Measurements from ENCODE around the gene AFAP1L1.

Gene AFAP1L1

DNA sequence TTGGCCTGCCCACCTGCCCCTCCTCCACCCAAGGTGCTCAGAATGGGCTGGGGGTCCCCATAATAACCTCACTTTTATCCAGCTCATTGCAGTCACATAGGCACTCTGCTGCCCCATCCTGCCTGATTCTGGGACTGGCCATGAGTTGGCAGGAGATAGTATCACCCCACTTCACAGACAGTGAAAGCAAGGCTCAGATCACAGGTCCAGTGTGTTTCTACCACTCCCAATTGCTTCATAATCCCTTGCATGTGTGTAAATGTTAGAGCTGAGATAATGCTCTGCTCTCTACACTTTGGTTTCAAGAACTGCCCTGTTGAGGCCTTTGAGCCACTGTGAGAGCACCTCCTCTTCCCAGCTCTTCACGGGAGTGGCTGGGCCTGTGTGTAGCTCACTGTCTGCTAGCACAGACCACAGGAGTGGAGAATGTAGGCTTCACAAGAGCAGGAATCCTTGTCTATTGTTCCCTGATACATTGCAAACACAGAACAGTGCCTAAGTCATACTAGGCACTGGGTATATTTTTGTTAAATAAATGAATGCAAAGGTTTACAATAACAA lies 94.6 kb downstream of the AFAP1L1 start:
- Histone ChIP-seq H3K27ac (no peak overlapping the region), H3K4me1 (peaks cover 10% of the 10 kb centered on the region), H4K20me1 (no peaks in the 10 kb centered on the region), H3K4me2 (no peak overlapping the region), H3K9ac (no peak overlapping the region), H3K27me3 (no peaks in the 10 kb centered on the region), H3K9me3 (no peaks in the 10 kb centered on the region), H3K4me3 (no peak overlapping the region), H3K36me3 (peaks cover 43% of the 10 kb centered on the region)
- no peak for TF ChIP-seq Cebpa-rat (IDR thresholded peaks at IDR 0.05)

DNA sequence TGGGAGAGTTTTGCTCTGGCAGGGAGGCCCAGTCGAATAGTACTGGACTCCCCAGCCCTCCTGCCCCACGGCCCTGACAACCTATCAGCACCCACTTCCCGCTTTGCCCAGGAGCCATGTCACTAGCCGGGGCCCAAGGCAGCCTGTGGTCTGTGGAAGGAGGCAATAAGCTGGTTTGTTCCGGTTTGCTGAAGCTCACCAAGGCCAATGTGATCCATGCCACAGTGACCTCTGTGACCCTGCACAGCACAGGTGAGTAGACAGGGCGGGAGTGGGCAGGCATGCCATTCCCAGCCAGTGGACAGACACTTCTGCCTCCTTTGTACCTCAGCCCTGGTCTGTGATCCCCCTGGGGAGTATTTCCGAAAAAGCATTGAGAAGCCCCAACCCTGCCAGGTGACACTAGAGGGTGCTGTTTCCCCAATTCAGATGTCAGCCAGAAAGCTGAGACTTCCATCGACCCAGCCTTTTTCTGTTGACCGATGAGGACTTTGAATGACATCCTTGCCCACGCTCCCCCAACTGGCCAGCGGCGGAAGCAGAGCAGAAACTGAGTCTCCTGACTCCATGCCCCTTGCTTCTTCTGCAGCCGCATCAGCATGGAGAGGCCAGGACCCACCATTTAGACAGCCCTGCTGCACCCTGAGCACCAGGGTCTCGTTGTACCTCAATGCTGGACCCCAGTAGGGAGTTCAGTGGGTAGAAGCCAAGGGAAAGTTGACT lies 95.8 kb downstream of the AFAP1L1 start:
- Histone ChIP-seq H3K27ac (no peak overlapping the region), H3K9ac (no peak overlapping the region)
- no peak for TF ChIP-seq Cebpa-rat (IDR thresholded peaks at IDR 0.05)

DNA sequence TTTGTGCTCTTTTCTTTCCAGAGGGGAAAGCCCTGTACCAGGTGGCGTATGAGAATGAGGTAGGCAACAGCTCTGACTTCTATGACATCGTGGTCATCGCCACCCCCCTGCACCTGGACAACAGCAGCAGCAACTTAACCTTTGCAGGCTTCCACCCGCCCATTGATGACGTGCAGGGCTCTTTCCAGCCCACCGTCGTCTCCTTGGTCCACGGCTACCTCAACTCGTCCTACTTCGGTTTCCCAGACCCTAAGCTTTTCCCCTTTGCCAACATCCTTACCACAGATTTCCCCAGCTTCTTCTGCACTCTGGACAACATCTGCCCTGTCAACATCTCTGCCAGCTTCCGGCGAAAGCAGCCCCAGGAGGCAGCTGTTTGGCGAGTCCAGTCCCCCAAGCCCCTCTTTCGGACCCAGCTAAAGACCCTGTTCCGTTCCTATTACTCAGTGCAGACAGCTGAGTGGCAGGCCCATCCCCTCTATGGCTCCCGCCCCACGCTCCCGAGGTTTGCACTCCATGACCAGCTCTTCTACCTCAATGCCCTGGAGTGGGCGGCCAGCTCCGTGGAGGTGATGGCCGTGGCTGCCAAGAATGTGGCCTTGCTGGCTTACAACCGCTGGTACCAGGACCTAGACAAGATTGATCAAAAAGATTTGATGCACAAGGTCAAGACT lies 96.5 kb downstream of the AFAP1L1 start:
- H3K27me3 ChIP-seq: no peaks in the 10 kb centered on the region
- H3K36me3 ChIP-seq: peaks cover 37% of the 10 kb centered on the region
- H3K27ac ChIP-seq: no peak overlapping the region
- H3K9me3 ChIP-seq: no peaks in the 10 kb centered on the region
- no peak for TF ChIP-seq Cebpa-rat (IDR thresholded peaks at IDR 0.05)
- H3K4me1 ChIP-seq: peaks cover 26% of the 10 kb centered on the region
- H3K4me2 ChIP-seq: no peak overlapping the region
- no peaks in the 10 kb centered on the region for H4K20me1 ChIP-seq
- H3K9ac ChIP-seq: no peak overlapping the region
- no peak overlapping the region for H3K4me3 ChIP-seq

More for the DNA sequence above, 95.8 kb downstream of the AFAP1L1 start:
- Histone ChIP-seq H3K36me3 (peaks cover 43% of the 10 kb centered on the region), H3K27me3 (no peaks in the 10 kb centered on the region), H3K4me1 (peaks cover 20% of the 10 kb centered on the region), H3K4me3 (no peak overlapping the region), H4K20me1 (no peaks in the 10 kb centered on the region), H3K4me2 (no peak overlapping the region), H3K9me3 (no peaks in the 10 kb centered on the region)

DNA sequence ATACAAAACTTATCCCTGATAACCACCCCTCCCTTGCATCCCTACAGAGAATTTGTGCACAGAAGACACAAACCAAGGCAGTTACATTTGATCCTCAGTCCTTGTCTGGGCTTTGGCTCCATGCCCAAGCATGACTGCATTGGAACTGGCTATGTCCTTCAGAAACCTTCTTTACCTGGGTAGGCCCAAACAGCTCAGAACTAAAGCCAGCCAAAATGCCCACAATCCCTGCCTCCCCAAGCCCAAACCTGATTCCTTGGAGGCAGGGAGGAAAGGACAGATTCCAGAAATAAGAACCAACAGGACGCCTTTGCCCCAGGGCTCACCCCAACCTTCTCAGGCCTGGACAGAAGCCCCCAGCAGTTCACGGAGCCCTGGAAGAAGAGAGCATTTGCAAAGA lies 99.2 kb downstream of the AFAP1L1 start:
- no peaks in the 10 kb centered on the region for H3K9me3 ChIP-seq
- no peak overlapping the region for H3K4me3 ChIP-seq
- no peaks in the 10 kb centered on the region for H3K27me3 ChIP-seq
- no peak overlapping the region for H3K27ac ChIP-seq
- H3K4me1 ChIP-seq: peaks cover 26% of the 10 kb centered on the region
- H3K9ac ChIP-seq: no peak overlapping the region
- TF ChIP-seq Cebpa-rat (IDR thresholded peaks at IDR 0.05): no peak
- H3K36me3 ChIP-seq: peaks cover 18% of the 10 kb centered on the region
- H4K20me1 ChIP-seq: no peaks in the 10 kb centered on the region
- no peak overlapping the region for H3K4me2 ChIP-seq

DNA sequence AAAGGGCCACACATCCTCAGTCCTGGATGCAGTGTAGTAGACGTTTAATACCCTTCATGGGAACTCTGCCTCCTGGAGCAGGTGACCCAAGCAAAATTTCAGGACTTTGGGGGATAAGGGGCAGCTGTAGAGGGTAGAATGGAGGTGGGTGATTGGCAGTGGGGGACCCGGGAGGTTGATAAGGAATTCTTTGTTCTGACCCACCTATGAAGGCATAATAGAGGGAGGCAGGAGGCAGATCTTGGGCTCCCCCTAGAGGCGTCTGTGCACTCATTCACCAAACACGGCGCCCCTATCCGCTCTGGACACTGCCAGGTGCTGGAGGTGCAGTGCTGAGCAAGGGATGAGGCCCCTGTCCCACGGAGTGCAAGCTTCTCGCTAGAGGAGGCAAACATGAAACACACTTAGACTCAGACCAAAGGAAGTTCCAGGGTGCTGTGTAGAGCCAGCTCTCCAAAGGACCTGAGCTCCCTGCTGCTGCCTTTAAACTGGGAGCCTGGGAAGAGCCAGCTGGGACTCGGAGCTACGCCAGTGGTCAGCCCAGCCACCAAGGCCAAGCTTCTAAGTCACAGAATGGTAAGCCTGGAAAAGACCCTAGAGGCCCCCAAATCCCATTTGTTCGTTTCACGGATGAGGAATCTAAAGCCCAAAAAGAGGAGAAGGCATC lies 99.8 kb downstream of the AFAP1L1 start:
- Histone ChIP-seq H3K27ac (no peak overlapping the region), H3K4me2 (peak overlapping the region; percentile 44; the same call in 1 of the 2 replicates), H3K9me3 (no peaks in the 10 kb centered on the region), H3K27me3 (no peaks in the 10 kb centered on the region), H3K9ac (no peak overlapping the region; the same call in 1 of the 2 replicates), H3K4me3 (no peak overlapping the region), H3K36me3 (peaks cover 15% of the 10 kb centered on the region), H4K20me1 (no peaks in the 10 kb centered on the region), H3K4me1 (peaks cover 26% of the 10 kb centered on the region)
- TF ChIP-seq Cebpa-rat (IDR thresholded peaks at IDR 0.05): no peak

DNA sequence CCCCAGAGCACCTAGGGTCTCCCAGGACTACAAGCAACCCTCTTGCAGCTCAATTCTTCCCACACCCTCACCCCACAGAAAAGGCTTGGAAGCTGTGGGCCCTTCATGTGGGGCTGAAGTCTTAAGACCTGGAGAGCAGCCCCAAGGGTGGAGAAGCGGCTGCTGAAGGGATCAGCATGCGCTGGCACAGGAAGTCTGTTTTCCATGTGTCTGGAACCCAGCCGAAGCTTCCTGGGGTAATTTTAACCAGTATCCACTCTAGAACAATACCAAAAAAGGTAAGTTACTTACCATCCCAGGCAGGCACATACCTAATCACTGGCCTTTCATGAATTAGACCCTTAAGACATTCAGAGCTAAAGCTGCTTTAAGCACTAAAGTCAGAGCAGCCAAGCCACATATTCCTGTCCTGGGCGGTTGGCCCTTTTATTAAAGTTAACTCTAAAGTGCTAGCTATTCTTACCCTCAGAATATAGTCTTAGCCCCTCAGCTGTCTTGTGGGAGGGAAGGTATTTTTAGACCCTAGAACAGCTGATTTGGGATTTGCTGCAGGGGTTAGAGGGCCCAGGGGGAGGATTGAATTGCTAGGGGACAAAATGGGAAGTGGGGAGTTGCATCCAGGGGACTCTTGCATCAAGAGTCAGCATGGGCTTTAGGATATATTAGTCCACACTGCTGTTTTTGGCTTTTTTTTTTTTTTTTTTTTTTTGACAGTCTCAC lies 100.6 kb downstream of the AFAP1L1 start:
- no peak for TF ChIP-seq Cebpa-rat (IDR thresholded peaks at IDR 0.05)
- H3K9me3 ChIP-seq: no peaks in the 10 kb centered on the region
- H3K36me3 ChIP-seq: peaks cover 15% of the 10 kb centered on the region
- peak overlapping the region; percentile 4; the same call in 1 of the 2 replicates for H3K9ac ChIP-seq
- no peak overlapping the region; the same call in 1 of the 2 replicates for H3K27ac ChIP-seq
- H3K4me1 ChIP-seq: peaks cover 22% of the 10 kb centered on the region
- no peak overlapping the region for H3K4me3 ChIP-seq
- H4K20me1 ChIP-seq: no peaks in the 10 kb centered on the region
- H3K27me3 ChIP-seq: no peaks in the 10 kb centered on the region
- H3K4me2 ChIP-seq: peak overlapping the region; percentile 44

DNA sequence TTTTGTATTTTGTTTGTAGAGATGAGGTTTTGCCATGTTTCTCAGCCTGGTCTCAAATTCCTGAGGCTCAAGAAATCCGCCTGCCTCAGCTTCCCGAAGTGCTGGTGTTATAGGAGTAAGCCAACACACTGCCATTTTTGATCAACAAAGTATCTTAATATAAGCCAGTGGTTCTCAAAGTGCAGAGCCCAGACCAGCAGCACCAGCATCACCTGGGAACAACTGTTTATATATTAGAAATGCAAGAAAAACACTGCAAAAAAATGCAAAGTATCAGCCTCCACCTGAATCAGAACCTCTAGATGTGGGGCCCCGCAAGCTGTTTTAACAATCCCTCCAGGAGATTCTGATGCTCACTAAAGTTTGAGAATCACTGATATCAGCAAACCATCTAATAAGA lies 101.3 kb downstream of the AFAP1L1 start:
- Histone ChIP-seq H3K9ac (no peak overlapping the region), H3K4me3 (no peak overlapping the region), H3K4me2 (peak overlapping the region; percentile 44; the same call in 1 of the 2 replicates), H3K27ac (no peak overlapping the region), H3K36me3 (peaks cover 13% of the 10 kb centered on the region), H3K4me1 (peaks cover 15% of the 10 kb centered on the region), H4K20me1 (no peaks in the 10 kb centered on the region), H3K27me3 (no peaks in the 10 kb centered on the region), H3K9me3 (no peaks in the 10 kb centered on the region)
- no peak for TF ChIP-seq Cebpa-rat (IDR thresholded peaks at IDR 0.05)

DNA sequence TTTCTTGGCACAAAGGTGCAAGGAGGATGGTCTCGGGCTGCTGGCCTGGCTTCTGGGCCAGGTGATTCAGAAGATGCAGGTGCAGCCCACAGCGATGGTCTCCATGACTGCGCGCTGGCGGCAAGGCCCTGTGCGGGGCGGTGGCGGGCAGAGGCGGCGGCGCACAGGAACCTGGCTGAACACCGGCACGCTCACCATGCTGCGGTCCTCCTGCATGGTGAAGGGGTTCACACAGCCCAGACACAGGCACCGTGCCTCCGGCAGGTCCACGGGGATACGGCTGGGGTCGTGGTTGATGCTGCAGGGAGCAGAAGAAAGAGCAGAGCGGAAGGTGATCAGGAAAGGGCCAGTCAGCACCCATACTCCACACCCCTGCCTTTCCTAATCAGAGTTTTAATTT lies 102.6 kb downstream of the AFAP1L1 start:
- H3K4me3 ChIP-seq: no peak overlapping the region
- H3K4me2 ChIP-seq: no peak overlapping the region
- H3K36me3 ChIP-seq: 0 out of 2 replicates have a peak, but pooled peaks cover under 1% of the 10 kb centered on the region
- H3K4me1 ChIP-seq: peaks cover 15% of the 10 kb centered on the region
- H3K9me3 ChIP-seq: no peaks in the 10 kb centered on the region
- no peaks in the 10 kb centered on the region for H3K27me3 ChIP-seq
- H3K9ac ChIP-seq: no peak overlapping the region
- TF ChIP-seq Cebpa-rat (IDR thresholded peaks at IDR 0.05): no peak
- H4K20me1 ChIP-seq: no peaks in the 10 kb centered on the region
- no peak overlapping the region for H3K27ac ChIP-seq

DNA sequence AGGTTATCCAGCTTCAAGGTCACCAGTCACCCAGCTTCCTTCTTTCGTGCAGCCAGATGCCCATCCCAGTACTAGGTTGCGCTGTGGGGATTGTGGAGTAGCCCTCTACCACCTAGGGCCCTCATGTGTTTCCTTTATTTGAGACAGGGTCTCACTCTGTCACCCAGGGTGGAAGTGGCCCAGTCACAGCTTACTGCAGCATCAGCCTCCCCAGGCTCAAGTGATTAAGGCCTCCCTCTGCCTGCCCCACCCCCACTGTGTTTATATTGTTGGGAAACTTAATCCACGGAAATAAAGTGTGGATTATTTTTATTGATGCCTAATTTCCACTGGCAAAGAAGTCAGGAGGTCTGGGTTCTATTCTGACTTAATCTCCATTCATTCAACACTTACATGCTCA lies 103.1 kb downstream of the AFAP1L1 start:
- no peaks in the 10 kb centered on the region for H3K27me3 ChIP-seq
- no peaks in the 10 kb centered on the region for H4K20me1 ChIP-seq
- no peak overlapping the region for H3K9ac ChIP-seq
- peaks cover 15% of the 10 kb centered on the region for H3K4me1 ChIP-seq
- H3K9me3 ChIP-seq: no peaks in the 10 kb centered on the region
- H3K4me2 ChIP-seq: no peak overlapping the region
- H3K4me3 ChIP-seq: no peak overlapping the region
- TF ChIP-seq Cebpa-rat (IDR thresholded peaks at IDR 0.05): no peak
- no peaks in the 10 kb centered on the region for H3K36me3 ChIP-seq
- H3K27ac ChIP-seq: no peak overlapping the region

Measured in BLaER1 (cell line).